H9 (cell line): ENCODE data around the gene KCND2. TPM values are rescaled to one million over a fixed set of nuclear protein-coding genes. Genes with fewer than 3 reads are reported as not detected.
A peak's percentile ranks its signal among the peaks of the same experiment; 100 is the strongest.

ENCODE experiments used
- DNase-seq: peaks from one replicate; pipeline ENCODE4 v3.0.0-alpha.2; 2017
- H2AFZ ChIP-seq: one replicate; pipeline ENCODE4 v1.6.1; 2013; ENCODE audit warnings: mild to moderate bottlenecking, low read length, control low read depth, moderate library complexity
- H2AK5ac ChIP-seq: 2 replicates; pipeline ENCODE4 v1.6.1; 2013; ENCODE audit warnings: low read length, control low read depth, mixed read lengths; ENCODE audit not compliant: insufficient read length
- H2BK120ac ChIP-seq: one replicate; pipeline ENCODE4 v1.6.1; 2013; ENCODE audit warnings: low read depth, mild to moderate bottlenecking, low read length, control low read depth, inconsistent platforms; ENCODE audit not compliant: poor library complexity, severe bottlenecking
- H2BK12ac ChIP-seq: 2 replicates; pipeline ENCODE4 v1.6.1; 2013; ENCODE audit warnings: low read length, control low read depth, mixed read lengths, low read depth; ENCODE audit not compliant: insufficient read length
- H2BK15ac ChIP-seq: 2 replicates; pipeline ENCODE4 v1.6.1; 2013; ENCODE audit warnings: low read depth, low read length, control low read depth
- H2BK20ac ChIP-seq: one replicate; pipeline ENCODE4 v1.6.1; 2013; ENCODE audit warnings: low read depth, mild to moderate bottlenecking, low read length, control low read depth, inconsistent platforms; ENCODE audit not compliant: poor library complexity, severe bottlenecking
- H2BK5ac ChIP-seq: 2 replicates; pipeline ENCODE4 v1.6.1; 2013; ENCODE audit warnings: low read length, control low read depth, mixed read lengths; ENCODE audit not compliant: insufficient read length
- H3K14ac ChIP-seq: 2 replicates; pipeline ENCODE4 v1.6.1; 2013; ENCODE audit warnings: low read length, control low read depth; ENCODE audit not compliant: insufficient read depth
- H3K18ac ChIP-seq: 2 replicates; pipeline ENCODE4 v1.6.1; 2013; ENCODE audit warnings: low read depth, mild to moderate bottlenecking, mixed read lengths, low read length, control low read depth; ENCODE audit not compliant: insufficient read length
- H3K23ac ChIP-seq: 2 replicates; pipeline ENCODE4 v1.6.1; 2013; ENCODE audit warnings: low read length, control low read depth, mixed read lengths, low read depth; ENCODE audit not compliant: insufficient read length
- H3K23me2 ChIP-seq: 2 replicates; pipeline ENCODE4 v1.6.1; 2013; ENCODE audit warnings: low read depth, mild to moderate bottlenecking, mixed read lengths, low read length, control low read depth; ENCODE audit not compliant: insufficient read length, poor library complexity, severe bottlenecking
- H3K27ac ChIP-seq: 2 replicates; pipeline ENCODE4 v1.5.1; 2013; ENCODE audit warnings: low read length, control low read depth, mixed read lengths, low read depth; ENCODE audit not compliant: insufficient read length
- H3K27me3 ChIP-seq: 2 replicates; pipeline ENCODE4 v1.6.1; 2013; ENCODE audit warnings: low read length, control low read depth, inconsistent platforms; ENCODE audit not compliant: insufficient read depth
- H3K4ac ChIP-seq: 2 replicates; pipeline ENCODE4 v1.6.1; 2013; ENCODE audit warnings: low read depth, mild to moderate bottlenecking, control low read depth, inconsistent platforms, low read length, moderate library complexity
- H3K4me1 ChIP-seq: 2 replicates; pipeline ENCODE4 v1.6.1; 2013; ENCODE audit warnings: low read length, control low read depth, inconsistent platforms; ENCODE audit not compliant: insufficient read depth
- H3K4me2 ChIP-seq: 2 replicates; pipeline ENCODE4 v1.6.1; 2013; ENCODE audit warnings: low read length, control low read depth, mixed read lengths; ENCODE audit not compliant: insufficient read length, insufficient read depth
- H3K56ac ChIP-seq: 2 replicates; pipeline ENCODE4 v1.6.1; 2013; ENCODE audit warnings: low read depth, mild to moderate bottlenecking, mixed read lengths, low read length, control low read depth; ENCODE audit not compliant: insufficient read length
- H3K79me1 ChIP-seq: 2 replicates; pipeline ENCODE4 v1.6.1; 2013; ENCODE audit warnings: low read depth, mild to moderate bottlenecking, moderate library complexity, low read length, control low read depth, inconsistent platforms; ENCODE audit not compliant: insufficient read depth, poor library complexity, severe bottlenecking
- H3K79me2 ChIP-seq: 2 replicates; pipeline ENCODE4 v1.6.1; 2013; ENCODE audit warnings: low read length, control low read depth, inconsistent platforms; ENCODE audit not compliant: insufficient read depth
- H3K9ac ChIP-seq: 2 replicates; pipeline ENCODE4 v1.6.1; 2013; ENCODE audit warnings: low read length, control low read depth, mixed read lengths; ENCODE audit not compliant: insufficient read length; ENCODE audit errors: extremely low read depth
- H3K9me3 ChIP-seq: one replicate; pipeline ENCODE4 v1.6.1; 2013; ENCODE audit warnings: low read depth, low read length, inconsistent platforms; ENCODE audit not compliant: control insufficient read depth
- H3T11ph ChIP-seq: one replicate; pipeline ENCODE4 v1.6.1; 2013; ENCODE audit warnings: mild to moderate bottlenecking, low read length, control low read depth, inconsistent platforms
- H4K20me1 ChIP-seq: one replicate; pipeline ENCODE4 v1.6.1; 2013; ENCODE audit not compliant: control insufficient read depth, insufficient read length, insufficient read depth
- H4K5ac ChIP-seq: 2 replicates; pipeline ENCODE4 v1.6.1; 2013; ENCODE audit warnings: low read depth, mild to moderate bottlenecking, mixed read lengths, low read length, control low read depth; ENCODE audit not compliant: insufficient read length
- H4K8ac ChIP-seq: replicated peaks from 2 replicates; pipeline ENCODE4 v1.6.1; 2013; ENCODE audit warnings: low read length, control low read depth, mixed read lengths, low read depth; ENCODE audit not compliant: insufficient read length
- H4K91ac ChIP-seq: 2 replicates; pipeline ENCODE4 v1.6.1; 2013; ENCODE audit warnings: low read depth, mild to moderate bottlenecking, moderate library complexity, mixed read lengths, low read length, control low read depth; ENCODE audit not compliant: insufficient read length
- H3K27ac Mint-ChIP-seq, 3 experiments: 2 replicates in 2 of 3; 3 replicates in 1 of 3; pipeline ENCODE4 v1.8.0; 2020 to 2021; ENCODE audit warnings: mixed read lengths in 3 of 3, mild to moderate bottlenecking in 1 of 3, moderate library complexity in 1 of 3
- H3K27me3 Mint-ChIP-seq: 2 replicates; pipeline ENCODE4 v1.8.0; 2021; ENCODE audit warnings: low read depth, mild to moderate bottlenecking, moderate library complexity, mixed read lengths
- H3K36me3 Mint-ChIP-seq, 3 experiments: 2 replicates in 2 of 3; 3 replicates in 1 of 3; pipeline ENCODE4 v1.8.0; 2020 to 2021; ENCODE audit warnings: low read depth in 3 of 3, mixed read lengths in 3 of 3; ENCODE audit not compliant: insufficient read depth in 1 of 3
- H3K4me1 Mint-ChIP-seq, 2 experiments: 2 replicates each; pipeline ENCODE4 v1.8.0; 2020; ENCODE audit warnings: mixed read lengths in 2 of 2
- H3K4me3 Mint-ChIP-seq, 2 experiments: 2 replicates in 1 of 2; 3 replicates in 1 of 2; pipeline ENCODE4 v1.8.0; 2020 to 2021; ENCODE audit warnings: mild to moderate bottlenecking in 2 of 2, mixed read lengths in 2 of 2, moderate library complexity in 1 of 2
- H3K9me3 Mint-ChIP-seq, 2 experiments: 2 replicates in 1 of 2; 3 replicates in 1 of 2; pipeline ENCODE4 v1.8.0; 2020; ENCODE audit warnings: mild to moderate bottlenecking in 2 of 2, mixed read lengths in 2 of 2, moderate library complexity in 1 of 2
- CTCF ChIP-seq: fragments of 200-600 bp; sonication (generic); conservative IDR thresholded peaks from 3 replicates; pipeline ENCODE4 v1.8.0; 2021; ENCODE audit warnings: antibody characterized with exemption, mild to moderate bottlenecking
- WGBS: extraction: QIAGEN DNeasy Blood & Tissue Kit; methylation state at CpG from one replicate; pipeline ENCODE4 v1.1.7; 2013; ENCODE audit warnings: missing lambda C conversion rate, low lambda C conversion rate, mixed read lengths; ENCODE audit not compliant: insufficient read length; ENCODE audit errors: extremely low coverage; 5-methylcytosine and 5-hydroxymethylcytosine counted together
- total RNA-seq: library from RNA; stranded (reverse); gene quantifications from 2 replicates; pipeline ENCODE4 v1.2.1, GENCODE V29; 2021

KCND2 gene
- total RNA-seq, 1 experiment from 2014 or later, result 6.4 TPM

- Histone ChIP-seq H4K8ac (no peak overlapping the region), H3K27me3 (no peaks in the 10 kb centered on the region), H4K5ac (no peak overlapping the region), H3K23me2 (no peaks in the 10 kb centered on the region), H3K9me3 (no peaks in the 10 kb centered on the region), H2AFZ (no peak overlapping the region), H3K23ac (no peak overlapping the region), H3K79me1 (no peaks in the 10 kb centered on the region), H2BK5ac (no peak overlapping the region), H2BK12ac (no peak overlapping the region), H3K4me2 (no peak overlapping the region), H3K79me2 (no peaks in the 10 kb centered on the region), H3K18ac (no peak overlapping the region), H4K91ac (no peak overlapping the region), H2AK5ac (no peak overlapping the region), H3K4ac (no peak overlapping the region), H2BK15ac (no peak overlapping the region), H3K27ac (no peak overlapping the region), H3K56ac (no peak overlapping the region), H3K14ac (no peak overlapping the region), H3K9ac (no peak overlapping the region), H4K20me1 (no peaks in the 10 kb centered on the region), H3T11ph (no peak overlapping the region), H2BK20ac (no peak overlapping the region), H2BK120ac (no peak overlapping the region), H3K4me1 (no peaks in the 10 kb centered on the region; the same call in 1 of the 2 replicates)
- Mint-ChIP-seq H3K36me3 (no peaks in the 10 kb centered on the region), H3K4me1 (peaks cover 3% of the 10 kb centered on the region in 2 experiments; a peak in 3 of 4 replicates), H3K27me3 (no peaks in the 10 kb centered on the region), H3K27ac (peak overlapping the region in 1 of 3 experiments; percentile 34; a peak in 2 of 7 replicates), H3K9me3 (no peaks in the 10 kb centered on the region), H3K4me3 (no peak overlapping the region)
- DNase-seq, result no peak
- no peak for TF ChIP-seq CTCF
- no CpG with 5 or more reads among the region's 1 CpG for WGBS
Observed at GRCh38 chr7:120431016-120431415, 158.0 kb downstream of the KCND2 start.
